Neural crest cell (in vitro differentiated cells): ENCODE results near the gene CYB5R2. TPM values are rescaled to one million over a fixed set of nuclear protein-coding genes. Genes with fewer than 3 reads are reported as not detected.

ENCODE experiments used
- DNase-seq: peaks from one replicate; pipeline ENCODE4 v3.0.0; 2021; ENCODE audit warnings: low read depth, mixed read lengths, low spot score
- H3K27ac Mint-ChIP-seq: one replicate; pipeline ENCODE4 v1.8.0; 2021; ENCODE audit warnings: mild to moderate bottlenecking, mixed read lengths; ENCODE audit not compliant: unreplicated experiment
- H3K27me3 Mint-ChIP-seq: 2 replicates; pipeline ENCODE4 v1.8.0; 2021; ENCODE audit warnings: low read depth, mild to moderate bottlenecking, mixed read lengths
- H3K36me3 Mint-ChIP-seq: 2 replicates; pipeline ENCODE4 v1.8.0; 2021; ENCODE audit warnings: low read depth, mild to moderate bottlenecking, mixed read lengths
- H3K4me1 Mint-ChIP-seq: 2 replicates; pipeline ENCODE4 v1.8.0; 2021; ENCODE audit warnings: mixed read lengths
- H3K4me3 Mint-ChIP-seq: one replicate; pipeline ENCODE4 v1.8.0; 2021; ENCODE audit warnings: mild to moderate bottlenecking, mixed read lengths
- H3K9me3 Mint-ChIP-seq: 2 replicates; pipeline ENCODE4 v1.8.0; 2021; ENCODE audit warnings: mixed read lengths
- total RNA-seq: library from RNA; stranded (reverse); gene quantifications from 2 replicates; pipeline ENCODE4 v1.2.1, GENCODE V29; 2021
- TF ChIP-seq, protein P1 (sequence below): fragments of 200-600 bp; sonication (generic); conservative IDR thresholded peaks from 2 replicates; pipeline ENCODE4 v1.5.0; 2021; ENCODE audit warnings: antibody characterized with exemption, mild to moderate bottlenecking

Gene CYB5R2
- total RNA-seq, 1 donor from 2014 or later, result 15.1 TPM

- H3K27ac Mint-ChIP-seq, result no peak overlapping the region
- DNase-seq, result no peak
Observed at GRCh38 chr11:7688238-7688826, 15.0 kb upstream of the CYB5R2 start.

DNA sequence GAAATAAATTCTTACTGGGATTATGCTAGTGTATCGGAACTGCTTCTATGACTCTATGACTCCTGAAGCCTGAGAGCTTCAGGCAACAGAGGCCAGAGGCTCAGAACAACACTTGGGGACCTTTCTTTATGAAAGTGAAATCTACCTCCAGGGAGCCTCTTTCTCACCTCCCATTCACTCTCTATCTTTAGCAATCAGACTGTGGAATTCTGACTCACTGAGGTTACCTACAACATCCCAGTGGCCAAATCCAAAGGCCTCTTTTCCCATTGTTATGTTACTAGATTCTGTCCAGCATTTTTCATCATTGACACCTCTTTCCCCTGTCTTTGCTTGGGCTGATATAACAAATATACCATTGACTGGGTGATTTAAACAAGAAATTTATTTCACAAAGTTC lies 14.1 kb upstream of the CYB5R2 start:
- no peak for DNase-seq
- Mint-ChIP-seq H3K9me3 (no peaks in the 10 kb centered on the region), H3K27me3 (no peaks in the 10 kb centered on the region), H3K4me1 (peaks cover 15% of the 10 kb centered on the region), H3K36me3 (no peaks in the 10 kb centered on the region), H3K4me3 (no peak overlapping the region), H3K27ac (no peak overlapping the region)
- TF ChIP-seq, protein P1, sequence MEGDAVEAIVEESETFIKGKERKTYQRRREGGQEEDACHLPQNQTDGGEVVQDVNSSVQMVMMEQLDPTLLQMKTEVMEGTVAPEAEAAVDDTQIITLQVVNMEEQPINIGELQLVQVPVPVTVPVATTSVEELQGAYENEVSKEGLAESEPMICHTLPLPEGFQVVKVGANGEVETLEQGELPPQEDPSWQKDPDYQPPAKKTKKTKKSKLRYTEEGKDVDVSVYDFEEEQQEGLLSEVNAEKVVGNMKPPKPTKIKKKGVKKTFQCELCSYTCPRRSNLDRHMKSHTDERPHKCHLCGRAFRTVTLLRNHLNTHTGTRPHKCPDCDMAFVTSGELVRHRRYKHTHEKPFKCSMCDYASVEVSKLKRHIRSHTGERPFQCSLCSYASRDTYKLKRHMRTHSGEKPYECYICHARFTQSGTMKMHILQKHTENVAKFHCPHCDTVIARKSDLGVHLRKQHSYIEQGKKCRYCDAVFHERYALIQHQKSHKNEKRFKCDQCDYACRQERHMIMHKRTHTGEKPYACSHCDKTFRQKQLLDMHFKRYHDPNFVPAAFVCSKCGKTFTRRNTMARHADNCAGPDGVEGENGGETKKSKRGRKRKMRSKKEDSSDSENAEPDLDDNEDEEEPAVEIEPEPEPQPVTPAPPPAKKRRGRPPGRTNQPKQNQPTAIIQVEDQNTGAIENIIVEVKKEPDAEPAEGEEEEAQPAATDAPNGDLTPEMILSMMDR, result no peak

More at GRCh38 chr11:7688238-7688826, 15.0 kb upstream of the CYB5R2 start:
- Mint-ChIP-seq H3K9me3 (no peaks in the 10 kb centered on the region), H3K36me3 (no peaks in the 10 kb centered on the region), H3K4me3 (no peak overlapping the region), H3K4me1 (peaks cover 15% of the 10 kb centered on the region), H3K27me3 (peaks cover 4% of the 10 kb centered on the region)
- TF ChIP-seq, protein P1, result peak; percentile 88

DNA sequence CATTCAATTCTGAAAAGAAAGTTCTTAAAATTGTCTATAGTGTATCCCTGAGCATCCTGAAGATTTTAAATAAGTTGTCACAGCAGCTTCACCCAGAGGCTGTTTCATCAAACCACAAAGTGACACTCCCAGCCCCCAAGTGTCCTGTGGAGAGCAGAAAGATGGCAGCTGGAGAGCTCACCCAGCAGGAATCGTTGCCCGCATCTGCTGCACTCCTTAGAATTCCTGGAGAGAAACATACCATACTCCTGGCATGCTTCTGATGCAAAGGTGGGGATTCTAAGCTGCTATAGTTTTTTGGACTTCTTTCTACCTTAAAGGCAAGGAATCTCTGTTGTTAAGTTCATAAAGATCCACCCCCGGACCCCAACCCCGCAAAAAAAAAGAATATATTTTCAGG lies 13.5 kb upstream of the CYB5R2 start:
- no peak for DNase-seq
- Mint-ChIP-seq H3K36me3 (no peaks in the 10 kb centered on the region), H3K9me3 (no peaks in the 10 kb centered on the region), H3K4me1 (peaks cover 15% of the 10 kb centered on the region), H3K4me3 (no peak overlapping the region), H3K27me3 (no peaks in the 10 kb centered on the region), H3K27ac (no peak overlapping the region)
- TF ChIP-seq, protein P1, result no peak

- Mint-ChIP-seq H3K9me3 (no peaks in the 10 kb centered on the region), H3K36me3 (no peaks in the 10 kb centered on the region), H3K27me3 (no peaks in the 10 kb centered on the region), H3K4me1 (peaks cover 5% of the 10 kb centered on the region), H3K4me3 (no peak overlapping the region), H3K27ac (no peak overlapping the region)
- TF ChIP-seq, protein P1, result no peak
- no peak for DNase-seq
Observed at GRCh38 chr11:7683571-7683970, 10.3 kb upstream of the CYB5R2 start.

DNA sequence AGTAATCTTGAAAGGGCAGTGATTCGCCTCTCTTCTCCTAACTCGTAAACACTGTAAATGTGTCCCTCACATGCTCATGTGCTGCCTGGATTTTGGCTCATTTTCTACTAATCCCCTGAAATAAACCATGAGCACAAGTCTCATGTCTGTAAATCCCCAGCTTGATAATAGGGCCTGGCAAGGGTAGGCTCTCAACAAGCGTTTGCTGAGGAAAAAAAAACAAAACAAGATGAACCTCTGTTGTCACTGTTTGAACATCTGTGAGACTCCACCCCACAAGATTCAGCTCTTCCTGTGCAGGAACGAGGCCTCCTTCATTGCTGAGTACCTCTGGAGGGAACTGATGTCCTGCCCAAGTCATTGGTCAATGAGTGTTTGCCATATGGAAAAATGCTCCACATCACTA lies 4.5 kb upstream of the CYB5R2 start:
- Mint-ChIP-seq H3K9me3 (no peaks in the 10 kb centered on the region), H3K27me3 (peaks cover 28% of the 10 kb centered on the region), H3K36me3 (no peaks in the 10 kb centered on the region), H3K4me3 (no peak overlapping the region), H3K4me1 (peaks cover 24% of the 10 kb centered on the region), H3K27ac (no peak overlapping the region)
- TF ChIP-seq, protein P1, result no peak
- DNase-seq, result no peak
